Stimulated activated effector memory CD8-positive, alpha-beta T cell treated with anti-CD3 and anti-CD28 coated beads, Interleukin-12 subunit alpha, Interleukin-12 subunit beta, amount 100 ng/mL, for 72 hours (primary cell): ENCODE results near the gene GALE.
A peak's percentile ranks its signal among the peaks of the same experiment; 100 is the strongest.

Source experiments
- ATAC-seq: fragments of 150-1000 bp; cut with Tn5 transposase; 2 replicates; pipeline ENCODE4 v1.10.0; 2021
- DNase-seq, 2 donors: peaks; one replicate each; pipeline ENCODE4 v3.0.0; 2021 to 2022; ENCODE audit warnings: low spot score in 2 of 2
- H3K27ac Mint-ChIP-seq: one replicate; pipeline ENCODE4 v1.8.0; 2022; ENCODE audit warnings: mild to moderate bottlenecking, mixed read lengths
- H3K36me3 Mint-ChIP-seq: one replicate; pipeline ENCODE4 v1.8.0; 2022; ENCODE audit warnings: mild to moderate bottlenecking, mixed read lengths
- H3K4me1 Mint-ChIP-seq: one replicate; pipeline ENCODE4 v1.8.0; 2022; ENCODE audit warnings: mixed read lengths
- H3K4me3 Mint-ChIP-seq: one replicate; pipeline ENCODE4 v1.8.0; 2022; ENCODE audit warnings: mild to moderate bottlenecking, mixed read lengths
- H3K9me3 Mint-ChIP-seq: one replicate; pipeline ENCODE4 v1.8.0; 2022; ENCODE audit warnings: mixed read lengths

The GALE gene

GRCh38 chr1:23757812-23758211 lies 42.7 kb downstream of the GALE start:
- DNase-seq = no peak
- no peak for ATAC-seq
- Mint-ChIP-seq H3K9me3 (no peaks in the 10 kb centered on the region), H3K4me3 (no peak overlapping the region), H3K36me3 (peaks cover 99% of the 10 kb centered on the region), H3K4me1 (no peaks in the 10 kb centered on the region), H3K27ac (no peak overlapping the region)

- peak; percentile 28 for ATAC-seq
- Mint-ChIP-seq H3K27ac (no peak overlapping the region), H3K4me1 (no peaks in the 10 kb centered on the region), H3K9me3 (no peaks in the 10 kb centered on the region), H3K36me3 (peaks cover 100% of the 10 kb centered on the region), H3K4me3 (no peak overlapping the region)
- DNase-seq = no peak
Measured at GRCh38 chr1:23756676-23757075, 43.9 kb downstream of the GALE start.

GRCh38 chr1:23752909-23753308 lies 47.6 kb downstream of the GALE start:
- no peak for DNase-seq
- Mint-ChIP-seq H3K4me3 (no peak overlapping the region), H3K9me3 (no peaks in the 10 kb centered on the region), H3K27ac (no peak overlapping the region), H3K4me1 (peaks cover 24% of the 10 kb centered on the region), H3K36me3 (peaks cover 95% of the 10 kb centered on the region)
- ATAC-seq = no peak

- peak overlapping the region; percentile 84 for H3K27ac Mint-ChIP-seq
- peaks cover 95% of the 10 kb centered on the region for H3K36me3 Mint-ChIP-seq
- ATAC-seq (no peak), DNase-seq (no peak)
- no peaks in the 10 kb centered on the region for H3K9me3 Mint-ChIP-seq
- peaks cover 35% of the 10 kb centered on the region for H3K4me1 Mint-ChIP-seq
- no peak overlapping the region for H3K4me3 Mint-ChIP-seq
Measured at GRCh38 chr1:23751815-23752200, 48.7 kb downstream of the GALE start.

GRCh38 chr1:23751050-23751814 lies 49.3 kb downstream of the GALE start:
- peaks cover 95% of the 10 kb centered on the region for H3K36me3 Mint-ChIP-seq
- H3K9me3 Mint-ChIP-seq = no peaks in the 10 kb centered on the region
- H3K27ac Mint-ChIP-seq = peak overlapping the region; percentile 84
- no peak overlapping the region for H3K4me3 Mint-ChIP-seq
- ATAC-seq = peak; percentile 78
- H3K4me1 Mint-ChIP-seq = peaks cover 39% of the 10 kb centered on the region
- peak; percentile 14 to 59 for DNase-seq

GRCh38 chr1:23748016-23748415 lies 52.5 kb downstream of the GALE start:
- ATAC-seq (peak; percentile 14), DNase-seq (no peak)
- Mint-ChIP-seq H3K9me3 (no peaks in the 10 kb centered on the region), H3K27ac (peak overlapping the region; percentile 53), H3K4me1 (peaks cover 54% of the 10 kb centered on the region), H3K36me3 (peaks cover 86% of the 10 kb centered on the region), H3K4me3 (no peak overlapping the region)
